ENCODE measurements around the gene BTBD2.
A peak's percentile ranks its signal among the peaks of the same experiment; 100 is the strongest.
"Not testable (repeated sequence)": the region's sequence is repeated elsewhere in the genome, so short reads cannot be mapped to it uniquely, and the experiment has no call there.

The BTBD2 gene

DNA sequence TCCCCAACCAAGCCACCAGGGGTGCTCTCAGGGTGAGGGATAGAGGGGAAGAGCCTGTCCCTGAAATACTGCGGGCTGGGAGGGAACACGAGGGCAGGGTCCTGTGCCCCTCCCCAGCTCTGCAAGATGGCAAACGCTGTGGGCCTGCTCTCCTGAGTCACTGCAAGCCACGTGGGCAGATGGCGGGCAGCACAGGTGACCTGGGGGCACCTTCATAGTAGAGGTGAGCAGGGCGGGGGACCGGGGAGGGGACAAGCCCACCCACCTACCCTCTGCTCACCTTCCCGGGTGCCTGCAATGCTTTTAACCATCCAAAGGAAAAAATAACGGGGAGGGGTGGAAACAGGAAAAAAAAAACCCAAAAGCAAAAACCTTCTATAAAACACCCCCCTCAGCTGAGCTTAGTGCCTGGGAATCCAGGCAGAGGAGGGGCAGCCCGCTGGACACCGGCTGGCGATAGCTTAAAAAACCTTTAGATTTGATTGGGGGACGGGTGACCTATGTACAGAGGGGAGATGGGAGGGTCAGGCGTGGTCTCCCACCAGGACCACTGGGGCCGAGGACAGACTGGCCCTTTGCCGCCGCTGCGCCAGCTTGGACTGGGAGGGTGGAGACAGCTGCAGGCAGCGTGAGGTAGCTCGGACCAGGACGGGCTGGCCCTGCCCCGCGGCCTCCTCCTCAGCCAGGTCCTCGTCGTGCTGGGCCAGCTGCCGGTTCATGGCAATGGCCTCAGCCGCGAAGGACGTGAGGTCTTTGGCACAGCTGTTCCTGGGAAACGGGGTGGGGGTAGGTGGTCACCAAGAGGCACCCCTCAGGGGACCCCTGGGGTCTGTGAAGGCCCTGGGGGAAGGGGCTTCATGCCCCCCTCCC lies 23.8 kb upstream of the BTBD2 start:
- no peak overlapping the region for H3K4me3 ChIP-seq (ENCODE audit: low read depth in 1 of 2, low read length in 2 of 2)
- H3K36me3 ChIP-seq (ENCODE audit: control insufficient read depth in 1 of 2, insufficient read depth in 2 of 2, low read length in 2 of 2) = peaks cover 22 to 39% of the 10 kb centered on the region in 2 donors
- no peaks in the 10 kb centered on the region for H3K27me3 ChIP-seq (ENCODE audit: control insufficient read depth in 1 of 2, insufficient read depth in 2 of 2, low read length in 2 of 2)
- no peak overlapping the region for H3K9ac ChIP-seq (ENCODE audit: low read depth in 1 of 2, low read length in 2 of 2)
- H3K4me1 ChIP-seq (ENCODE audit: control insufficient read depth in 1 of 2, insufficient read depth in 2 of 2, low read length in 2 of 2) = peaks cover 30 to 31% of the 10 kb centered on the region in 2 donors
- peak overlapping the region; percentile 10 for H3K27ac ChIP-seq (ENCODE audit: low read depth, low read length)
- peaks cover 0 to 7% of the 10 kb centered on the region in 2 donors for H3K9me3 ChIP-seq (ENCODE audit: control insufficient read depth in 1 of 2, low read length in 2 of 2)

DNA sequence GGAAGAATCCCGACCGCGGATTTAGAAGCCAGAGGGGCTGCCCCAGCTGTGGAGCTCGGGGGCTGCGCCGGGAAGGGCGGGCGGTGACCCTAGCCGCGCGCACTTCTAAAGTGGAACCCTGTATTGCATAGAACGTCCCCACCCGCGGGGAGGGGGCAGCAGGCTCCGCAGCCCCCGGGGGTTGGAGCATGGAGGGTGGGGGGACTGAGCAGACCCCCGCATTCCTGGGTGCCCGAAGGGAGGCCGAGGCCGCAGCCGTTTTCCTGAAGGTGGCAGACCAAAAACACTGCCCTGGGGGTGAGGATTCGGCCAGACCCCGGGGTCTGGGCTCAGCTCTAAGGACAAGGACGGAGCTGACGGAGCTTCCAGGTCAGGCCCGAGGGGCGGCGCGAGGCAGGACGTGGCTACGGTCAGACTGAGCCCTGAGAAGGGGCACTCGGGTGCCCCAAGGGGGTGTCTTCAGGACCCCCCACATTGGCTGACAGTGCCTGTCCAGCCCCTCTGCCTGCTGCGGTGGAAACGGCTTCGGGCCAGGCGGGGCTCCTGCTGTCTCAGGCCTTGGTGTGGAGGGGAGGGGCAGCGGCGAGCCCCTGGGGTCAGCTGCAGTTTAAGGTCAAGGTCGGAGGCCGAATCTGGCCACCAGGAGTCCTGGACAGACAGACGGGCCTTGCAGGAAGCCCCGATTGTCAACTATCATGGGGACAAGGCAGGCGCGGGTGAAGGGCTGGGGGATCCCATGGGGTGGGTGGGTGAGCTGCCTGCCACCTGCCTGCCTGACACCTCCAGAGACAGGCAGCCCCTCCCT lies 23.0 kb upstream of the BTBD2 start:
- Histone ChIP-seq H3K4me1 (ENCODE audit: control insufficient read depth in 1 of 2, insufficient read depth in 2 of 2, low read length in 2 of 2) (peaks cover 31 to 32% of the 10 kb centered on the region in 2 donors), H3K36me3 (ENCODE audit: control insufficient read depth in 1 of 2, insufficient read depth in 2 of 2, low read length in 2 of 2) (peaks cover 22 to 35% of the 10 kb centered on the region in 2 donors), H3K27ac (ENCODE audit: low read depth, low read length) (no peak overlapping the region)

DNA sequence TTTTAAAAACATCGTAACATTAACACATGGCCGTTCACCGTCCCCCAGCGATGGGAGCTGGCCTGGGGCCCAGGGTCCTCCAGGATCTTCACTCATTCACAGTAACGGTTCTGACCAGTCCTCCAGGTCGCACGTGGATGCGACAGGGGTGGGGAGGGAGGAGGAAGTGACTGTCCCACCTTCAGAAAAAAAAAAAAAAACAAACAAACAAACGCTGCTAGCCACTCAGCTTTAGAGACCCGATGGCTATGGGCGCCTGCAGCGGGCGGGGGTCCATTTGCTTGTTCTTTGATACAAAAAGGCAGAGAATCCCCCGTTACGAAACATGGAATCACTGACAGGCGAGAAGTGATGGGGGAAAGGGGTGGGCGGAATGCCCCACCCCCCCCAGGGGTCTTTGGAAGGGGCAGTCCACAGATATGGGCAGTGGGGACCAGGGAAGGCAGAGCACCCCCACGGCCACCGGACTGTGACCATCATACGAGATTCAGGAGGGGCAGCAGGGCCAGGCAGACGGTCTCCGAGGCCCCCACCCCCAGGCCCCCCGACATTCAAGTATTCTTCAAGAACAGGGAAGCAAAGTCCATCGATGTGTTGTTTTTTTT lies 22.2 kb upstream of the BTBD2 start:
- H3K9me3 ChIP-seq (ENCODE audit: control insufficient read depth in 1 of 2, low read length in 2 of 2) = peaks cover 0 to 7% of the 10 kb centered on the region in 2 donors
- H3K27me3 ChIP-seq (ENCODE audit: control insufficient read depth in 1 of 2, insufficient read depth in 2 of 2, low read length in 2 of 2) = no peaks in the 10 kb centered on the region
- H3K4me3 ChIP-seq (ENCODE audit: low read depth in 1 of 2, low read length in 2 of 2) = no peak overlapping the region
- H3K27ac ChIP-seq (ENCODE audit: low read depth, low read length) = no peak overlapping the region
- no peak overlapping the region for H3K9ac ChIP-seq (ENCODE audit: low read depth in 1 of 2, low read length in 2 of 2)
- peaks cover 22 to 27% of the 10 kb centered on the region in 2 donors for H3K36me3 ChIP-seq (ENCODE audit: control insufficient read depth in 1 of 2, insufficient read depth in 2 of 2, low read length in 2 of 2)
- peaks cover 29 to 31% of the 10 kb centered on the region in 2 donors for H3K4me1 ChIP-seq (ENCODE audit: control insufficient read depth in 1 of 2, insufficient read depth in 2 of 2, low read length in 2 of 2)

More for the DNA sequence above, 23.0 kb upstream of the BTBD2 start:
- Histone ChIP-seq H3K4me3 (ENCODE audit: low read depth in 1 of 2, low read length in 2 of 2) (no peak overlapping the region), H3K9ac (ENCODE audit: low read depth in 1 of 2, low read length in 2 of 2) (no peak overlapping the region), H3K9me3 (ENCODE audit: control insufficient read depth in 1 of 2, low read length in 2 of 2) (peaks cover 0 to 7% of the 10 kb centered on the region in 2 donors), H3K27me3 (ENCODE audit: control insufficient read depth in 1 of 2, insufficient read depth in 2 of 2, low read length in 2 of 2) (no peaks in the 10 kb centered on the region)

DNA sequence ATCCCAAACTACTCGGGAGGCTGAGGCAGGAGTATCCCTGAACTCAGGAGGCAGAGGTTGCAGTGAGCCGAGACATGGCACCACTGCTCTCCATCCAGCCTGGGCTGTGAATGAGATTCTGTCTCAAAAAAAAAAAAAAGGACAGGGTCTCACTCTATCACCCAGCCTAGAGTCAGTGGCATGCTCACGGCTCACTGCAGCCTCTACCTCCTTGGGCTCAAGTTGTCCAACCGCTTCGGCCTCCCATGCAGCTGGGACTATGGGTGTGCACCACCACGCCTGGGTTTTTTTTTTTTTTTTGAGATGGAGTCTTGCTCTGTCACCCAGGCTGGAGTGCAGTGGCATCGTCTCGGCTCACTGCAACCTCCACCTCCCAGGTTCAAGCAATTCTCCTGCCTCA lies 20.9 kb upstream of the BTBD2 start:
- H3K4me1 ChIP-seq (ENCODE audit: control insufficient read depth in 1 of 2, insufficient read depth in 2 of 2, low read length in 2 of 2) = peaks cover 30 to 33% of the 10 kb centered on the region in 2 donors
- H3K4me3 ChIP-seq (ENCODE audit: low read depth in 1 of 2, low read length in 2 of 2) = no peak overlapping the region
- no peaks in the 10 kb centered on the region for H3K27me3 ChIP-seq (ENCODE audit: control insufficient read depth in 1 of 2, insufficient read depth in 2 of 2, low read length in 2 of 2)
- H3K9me3 ChIP-seq (ENCODE audit: control insufficient read depth in 1 of 2, low read length in 2 of 2) = peaks cover 0 to 7% of the 10 kb centered on the region in 2 donors
- H3K9ac ChIP-seq (ENCODE audit: low read depth in 1 of 2, low read length in 2 of 2) = no peak overlapping the region
- H3K27ac ChIP-seq (ENCODE audit: low read depth, low read length) = no peak overlapping the region
- peaks cover 20 to 25% of the 10 kb centered on the region in 2 donors for H3K36me3 ChIP-seq (ENCODE audit: control insufficient read depth in 1 of 2, insufficient read depth in 2 of 2, low read length in 2 of 2)

DNA sequence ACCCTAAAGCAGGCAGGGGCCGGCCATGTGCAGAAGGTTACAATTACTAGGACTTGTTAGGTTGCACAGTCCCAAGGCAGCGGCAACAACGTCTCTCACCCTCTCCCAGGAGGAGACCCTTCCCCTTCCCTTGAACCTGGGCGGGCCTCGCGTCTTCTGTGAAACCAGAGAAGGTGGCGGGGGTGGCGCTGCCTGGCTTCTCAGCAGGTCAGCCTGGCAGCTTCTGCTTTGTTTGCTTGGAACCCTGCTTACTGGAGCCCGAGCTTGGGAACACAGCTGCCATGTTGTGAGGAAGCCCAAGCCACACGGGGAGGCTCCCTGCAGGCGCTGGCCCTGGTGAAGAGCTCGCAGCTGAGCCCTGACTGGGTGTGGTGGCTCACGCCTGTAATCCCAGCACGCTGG lies 20.1 kb upstream of the BTBD2 start:
- H3K9ac ChIP-seq (ENCODE audit: low read depth in 1 of 2, low read length in 2 of 2) = no peak overlapping the region
- H3K36me3 ChIP-seq (ENCODE audit: control insufficient read depth in 1 of 2, insufficient read depth in 2 of 2, low read length in 2 of 2) = peaks cover 12 to 17% of the 10 kb centered on the region in 2 donors
- peak overlapping the region; percentile 58 for H3K27ac ChIP-seq (ENCODE audit: low read depth, low read length)
- peaks cover 0 to 7% of the 10 kb centered on the region in 2 donors for H3K9me3 ChIP-seq (ENCODE audit: control insufficient read depth in 1 of 2, low read length in 2 of 2)
- no peaks in the 10 kb centered on the region for H3K27me3 ChIP-seq (ENCODE audit: control insufficient read depth in 1 of 2, insufficient read depth in 2 of 2, low read length in 2 of 2)
- no peak overlapping the region for H3K4me3 ChIP-seq (ENCODE audit: low read depth in 1 of 2, low read length in 2 of 2)
- peaks cover 21 to 26% of the 10 kb centered on the region in 2 donors for H3K4me1 ChIP-seq (ENCODE audit: control insufficient read depth in 1 of 2, insufficient read depth in 2 of 2, low read length in 2 of 2)

DNA sequence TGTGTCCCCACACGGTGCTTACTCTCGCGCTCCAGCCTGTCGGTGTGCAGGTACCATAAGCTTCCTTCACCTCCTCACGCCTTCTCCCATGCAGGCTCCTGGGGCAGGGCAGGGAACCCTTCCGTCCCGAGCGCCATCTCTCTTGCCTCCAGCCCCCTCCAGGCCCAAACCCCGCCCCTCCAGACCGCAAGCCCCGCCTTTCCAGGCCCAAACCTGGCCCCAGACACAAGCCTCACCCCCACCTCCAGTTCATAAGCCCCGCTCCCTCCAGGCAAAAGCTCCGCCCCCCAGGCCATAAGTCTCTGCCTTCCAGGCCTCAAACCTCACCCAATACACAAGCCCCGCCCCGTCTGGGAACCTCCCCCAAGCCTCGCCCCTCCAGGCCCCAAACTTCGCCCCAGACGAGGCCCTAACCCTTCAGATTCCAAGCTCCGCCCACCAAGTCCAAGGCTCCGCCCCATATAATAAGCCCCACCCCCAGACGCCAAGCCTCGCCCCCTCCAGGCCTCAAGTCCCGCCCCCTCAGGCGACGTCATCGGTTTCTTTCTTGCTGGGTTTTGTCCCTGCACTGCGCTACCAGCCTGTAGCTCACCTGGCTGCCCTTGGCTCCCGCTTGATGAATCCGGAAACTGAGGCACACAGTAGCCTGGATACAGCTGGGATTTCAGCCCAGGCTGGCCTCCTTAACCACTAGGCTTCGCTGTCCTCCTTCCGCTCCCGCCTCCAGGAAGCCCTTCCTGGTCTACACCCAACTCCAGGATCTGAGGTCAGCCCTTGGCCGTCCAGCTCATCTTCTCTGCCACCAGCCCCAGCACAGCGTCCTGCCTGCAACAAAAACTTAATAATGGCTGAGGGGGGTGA lies 19.4 kb upstream of the BTBD2 start:
- Histone ChIP-seq H3K9me3 (ENCODE audit: control insufficient read depth in 1 of 2, low read length in 2 of 2) (peaks cover 0 to 7% of the 10 kb centered on the region in 2 donors), H3K9ac (ENCODE audit: low read depth in 1 of 2, low read length in 2 of 2) (no peak overlapping the region), H3K4me1 (ENCODE audit: control insufficient read depth in 1 of 2, insufficient read depth in 2 of 2, low read length in 2 of 2) (peaks cover 21 to 24% of the 10 kb centered on the region in 2 donors), H3K36me3 (ENCODE audit: control insufficient read depth in 1 of 2, insufficient read depth in 2 of 2, low read length in 2 of 2) (peaks cover 6 to 11% of the 10 kb centered on the region in 2 donors), H3K27ac (ENCODE audit: low read depth, low read length) (peak overlapping the region; percentile 58), H3K4me3 (ENCODE audit: low read depth in 1 of 2, low read length in 2 of 2) (peak overlapping the region in 1 of 2 donors; percentile 4), H3K27me3 (ENCODE audit: control insufficient read depth in 1 of 2, insufficient read depth in 2 of 2, low read length in 2 of 2) (no peaks in the 10 kb centered on the region)

DNA sequence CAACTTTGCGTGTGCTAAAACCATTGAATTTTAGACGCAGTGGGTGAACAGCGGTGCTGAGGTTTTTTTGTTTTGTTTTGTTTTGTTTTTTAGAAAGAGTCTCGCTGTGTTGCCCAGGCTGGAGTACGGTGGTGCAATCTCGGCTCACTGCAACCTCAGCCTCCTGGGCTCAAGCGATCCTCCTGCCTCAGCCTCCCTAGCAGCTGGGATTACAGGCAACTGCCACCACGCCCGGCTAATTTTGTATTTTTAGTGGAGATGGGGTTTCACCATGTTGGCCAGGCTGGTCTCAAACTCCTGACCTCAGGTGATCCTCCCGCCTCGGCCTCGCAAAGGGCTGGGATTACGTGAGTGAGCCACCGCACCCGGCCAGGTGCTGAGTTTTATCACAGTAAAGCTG lies 18.7 kb upstream of the BTBD2 start:
- Histone ChIP-seq H3K27ac (ENCODE audit: low read depth, low read length) (peak overlapping the region; percentile 50), H3K9ac (ENCODE audit: low read depth in 1 of 2, low read length in 2 of 2) (peak overlapping the region in 1 of 2 donors; percentile 18), H3K4me3 (ENCODE audit: low read depth in 1 of 2, low read length in 2 of 2) (peak overlapping the region in 1 of 2 donors; percentile 4), H3K4me1 (ENCODE audit: control insufficient read depth in 1 of 2, insufficient read depth in 2 of 2, low read length in 2 of 2) (peaks cover 21 to 24% of the 10 kb centered on the region in 2 donors)
- not testable (repeated sequence) for H3K27me3 ChIP-seq (ENCODE audit: control insufficient read depth in 1 of 2, insufficient read depth in 2 of 2, low read length in 2 of 2); H3K36me3 ChIP-seq (ENCODE audit: control insufficient read depth in 1 of 2, insufficient read depth in 2 of 2, low read length in 2 of 2); H3K9me3 ChIP-seq (ENCODE audit: control insufficient read depth in 1 of 2, low read length in 2 of 2)

DNA sequence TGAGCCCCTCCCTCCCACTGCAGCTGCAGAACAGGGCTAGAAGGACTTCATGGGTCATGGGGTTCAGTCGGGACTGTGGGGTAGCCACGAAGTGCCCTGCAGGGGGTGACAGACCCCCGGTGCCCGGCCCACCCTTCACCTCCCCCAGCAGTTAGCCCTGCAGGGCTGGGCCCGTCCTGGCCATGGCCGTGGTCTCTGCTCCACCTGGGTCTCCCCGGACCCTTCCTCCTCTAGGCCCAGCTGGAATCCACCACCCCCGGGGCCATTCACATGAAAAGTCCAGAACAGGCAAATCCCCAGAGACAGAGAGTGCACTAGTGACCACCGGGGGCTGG lies 18.3 kb upstream of the BTBD2 start:
- peaks cover 0 to 7% of the 10 kb centered on the region in 2 donors for H3K9me3 ChIP-seq (ENCODE audit: control insufficient read depth in 1 of 2, low read length in 2 of 2)
- peak overlapping the region in 1 of 2 donors; percentile 18 for H3K9ac ChIP-seq (ENCODE audit: low read depth in 1 of 2, low read length in 2 of 2)
- H3K36me3 ChIP-seq (ENCODE audit: control insufficient read depth in 1 of 2, insufficient read depth in 2 of 2, low read length in 2 of 2) = peaks cover 0 to 2% of the 10 kb centered on the region in 2 donors
- no peak overlapping the region for H3K27ac ChIP-seq (ENCODE audit: low read depth, low read length)
- no peaks in the 10 kb centered on the region for H3K27me3 ChIP-seq (ENCODE audit: control insufficient read depth in 1 of 2, insufficient read depth in 2 of 2, low read length in 2 of 2)
- no peak overlapping the region for H3K4me3 ChIP-seq (ENCODE audit: low read depth in 1 of 2, low read length in 2 of 2)
- peaks cover 21 to 24% of the 10 kb centered on the region in 2 donors for H3K4me1 ChIP-seq (ENCODE audit: control insufficient read depth in 1 of 2, insufficient read depth in 2 of 2, low read length in 2 of 2)

DNA sequence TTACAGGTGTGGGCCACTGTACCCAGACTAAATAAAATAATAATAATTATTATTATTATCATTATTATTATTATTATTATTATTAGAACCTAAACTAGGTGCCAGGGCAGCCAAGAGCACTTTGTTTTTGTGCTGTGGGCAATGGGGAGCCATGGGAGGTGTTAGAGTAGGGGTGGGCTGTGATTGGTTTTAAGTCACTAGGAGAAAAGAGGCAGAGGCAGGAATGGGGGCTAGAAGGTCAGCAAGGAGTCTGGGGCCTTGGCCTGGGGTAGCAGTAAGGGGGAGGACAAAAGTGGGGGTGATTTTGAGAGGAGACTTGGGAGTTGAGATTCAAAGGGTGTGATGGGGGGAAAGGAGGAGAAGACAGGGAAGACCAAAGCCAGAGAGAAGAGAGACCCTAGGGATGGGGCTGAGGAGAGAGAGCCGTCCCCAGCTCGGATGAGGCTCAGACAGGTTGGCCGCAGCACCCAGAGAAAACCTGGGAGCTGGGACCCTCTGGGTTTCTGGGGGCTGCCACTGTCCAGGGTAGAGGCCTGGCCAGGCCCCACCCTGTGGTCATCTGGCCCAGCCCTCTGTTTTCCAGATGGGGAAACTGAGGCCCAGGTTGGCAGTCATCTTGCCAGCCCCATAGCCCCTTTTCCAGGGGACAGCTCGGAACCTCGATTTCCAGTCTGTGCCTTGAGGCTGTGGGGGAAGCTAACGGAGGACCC lies 17.8 kb upstream of the BTBD2 start:
- H3K4me3 ChIP-seq (ENCODE audit: low read depth in 1 of 2, low read length in 2 of 2) = no peak overlapping the region
- H3K27me3 ChIP-seq (ENCODE audit: control insufficient read depth in 1 of 2, insufficient read depth in 2 of 2, low read length in 2 of 2) = no peaks in the 10 kb centered on the region
- H3K27ac ChIP-seq (ENCODE audit: low read depth, low read length) = peak overlapping the region; percentile 32
- H3K9me3 ChIP-seq (ENCODE audit: control insufficient read depth in 1 of 2, low read length in 2 of 2) = peaks cover 0 to 7% of the 10 kb centered on the region in 2 donors
- peak overlapping the region in 1 of 2 donors; percentile 65 for H3K9ac ChIP-seq (ENCODE audit: low read depth in 1 of 2, low read length in 2 of 2)
- no peaks in the 10 kb centered on the region for H3K36me3 ChIP-seq (ENCODE audit: control insufficient read depth in 1 of 2, insufficient read depth in 2 of 2, low read length in 2 of 2)
- H3K4me1 ChIP-seq (ENCODE audit: control insufficient read depth in 1 of 2, insufficient read depth in 2 of 2, low read length in 2 of 2) = peaks cover 21 to 24% of the 10 kb centered on the region in 2 donors

Data from duodenal mucosa (tissue), 2 donors.